K562 (cell line): ENCODE data around the gene PWWP2A. TPM values are rescaled to one million over a fixed set of nuclear protein-coding genes. Genes with fewer than 3 reads are reported as not detected.

ENCODE experiments used
- CBX2 ChIP-seq: fragments of 200-600 bp; sonication (generic); IDR thresholded peaks from one replicate; pipeline ENCODE4 v1.6.1; 2012; ENCODE audit warnings: mild to moderate bottlenecking, low read length, inconsistent platforms; ENCODE audit not compliant: insufficient read depth, poor library complexity, severe bottlenecking
- EGR1 ChIP-seq: fragments of 450-650 bp; conservative IDR thresholded peaks from 2 replicates; pipeline ENCODE4 v1.6.1; 2017; ENCODE audit warnings: mild to moderate bottlenecking
- RAD51 ChIP-seq: fragments of 450-650 bp; IDR thresholded peaks from 2 replicates; pipeline ENCODE4 v1.7.1; 2016; ENCODE audit warnings: low read depth, mild to moderate bottlenecking, borderline replicate concordance
- YBX1 ChIP-seq: fragments of 450-650 bp; IDR thresholded peaks from 2 replicates; pipeline ENCODE4 v1.7.1; 2016; ENCODE audit warnings: mild to moderate bottlenecking
- ZNF76 ChIP-seq: fragments of 250-450 bp; sonication (Bioruptor Pico); IDR thresholded peaks from 2 replicates; pipeline ENCODE4 v1.4.0; 2020; ENCODE audit warnings: mild to moderate bottlenecking, moderate library complexity, borderline replicate concordance
- polyA plus RNA-seq, 8 experiments: library from polyadenylated mRNA; depleted of rRNA in 4 of 8; stranded (reverse) in 5 of 8; unstranded in 3 of 8; fragments of >200 nt; fragmentation: Nextera tagmentation in 2 of 8; fragmentation: Illumina TruSeq in 1 of 8; extraction: Ambion mirVana in 2 of 8; extraction: Trizol in 1 of 8; gene quantifications; 2 replicates each; pipeline versions ENCODE4 v1.2.1 to v1.2.3, GENCODE V29; 2011 to 2014; ENCODE audit warnings: inconsistent platforms in 1 of 8, missing spikeins in 1 of 8
- total RNA-seq, 7 experiments: library from RNA; depleted of rRNA in 6 of 7; stranded (reverse); fragments of >200 nt in 6 of 7; fragmentation: Illumina TruSeq in 2 of 7; extraction: Trizol in 2 of 7; gene quantifications; 2 replicates each; pipeline versions ENCODE4 v1.2.1 to v1.2.3, GENCODE V29; 2011 to 2021; ENCODE audit warnings: low replicate concordance in 1 of 7
- TF ChIP-seq, protein P1 (sequence below): fragments of 250-450 bp; sonication (Bioruptor Pico); IDR thresholded peaks from 2 replicates; pipeline ENCODE4 v1.4.0; 2020
- TF ChIP-seq, protein P2 (sequence below): fragments of 450-650 bp; formaldehyde crosslinking; IDR thresholded peaks from 2 replicates; pipeline ENCODE4 v1.4.0; 2022; ENCODE audit warnings: mild to moderate bottlenecking, moderate library complexity
- TF ChIP-seq, protein P3 (sequence below): fragments of 450-650 bp; IDR thresholded peaks from 2 replicates; pipeline ENCODE4 v1.6.1; 2017; ENCODE audit warnings: antibody characterized with exemption, mild to moderate bottlenecking
- TF ChIP-seq, protein P4 (sequence below): fragments of 250-450 bp; sonication (Bioruptor Pico); IDR thresholded peaks from 2 replicates; pipeline ENCODE4 v1.4.0; 2020
- TF ChIP-seq, protein P5 (sequence below): fragments of 150-350 bp; IDR thresholded peaks from 2 replicates; pipeline ENCODE4 v1.6.1; 2014; ENCODE audit warnings: low read depth, mild to moderate bottlenecking, low read length, borderline replicate concordance

PWWP2A gene
- total and polyA plus RNA-seq, 9 of the 15 experiments (the other 6 are each of a cell fraction or from before 2014, with no cell fraction given), result 2.7 to 26.3 (median 14.6) TPM

DNA sequence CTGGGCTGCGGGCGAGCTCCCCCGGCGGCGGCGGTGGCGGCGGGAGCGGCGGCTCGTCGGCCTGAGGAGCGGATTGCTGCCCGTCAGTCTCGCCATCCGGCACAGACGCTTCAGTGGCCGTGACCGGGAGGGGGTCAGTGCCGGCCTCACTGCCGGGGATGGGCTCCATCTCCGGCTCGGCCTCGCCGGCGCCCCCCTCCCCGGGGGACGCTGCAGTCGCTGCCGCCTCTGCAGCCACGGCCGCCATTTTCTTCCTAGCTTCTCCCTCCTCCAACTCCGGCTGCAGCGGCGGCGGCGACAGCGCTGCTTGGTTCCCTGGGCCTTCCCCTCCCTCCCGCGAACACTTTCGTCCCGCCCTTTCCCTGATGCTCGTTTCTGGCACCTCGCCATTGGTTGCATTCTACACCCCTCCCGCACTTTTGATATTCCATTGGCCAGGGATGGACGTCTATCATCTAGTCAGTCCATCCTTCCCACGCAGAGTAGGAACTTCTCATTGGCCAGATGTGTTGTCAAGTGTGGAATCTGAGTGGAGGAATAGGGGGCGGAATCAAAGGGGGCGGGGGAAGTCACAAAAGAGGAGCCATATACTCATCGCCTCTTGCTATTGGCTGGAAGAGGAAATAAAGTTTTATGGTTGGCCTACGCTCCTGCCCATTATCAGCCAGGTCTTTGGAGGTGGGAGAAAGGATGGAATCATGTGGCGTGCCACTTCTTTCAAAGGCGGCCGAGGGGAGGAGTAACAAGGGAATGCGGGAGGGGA is at the start of gene PWWP2A (continued):
- TF ChIP-seq, protein P1, sequence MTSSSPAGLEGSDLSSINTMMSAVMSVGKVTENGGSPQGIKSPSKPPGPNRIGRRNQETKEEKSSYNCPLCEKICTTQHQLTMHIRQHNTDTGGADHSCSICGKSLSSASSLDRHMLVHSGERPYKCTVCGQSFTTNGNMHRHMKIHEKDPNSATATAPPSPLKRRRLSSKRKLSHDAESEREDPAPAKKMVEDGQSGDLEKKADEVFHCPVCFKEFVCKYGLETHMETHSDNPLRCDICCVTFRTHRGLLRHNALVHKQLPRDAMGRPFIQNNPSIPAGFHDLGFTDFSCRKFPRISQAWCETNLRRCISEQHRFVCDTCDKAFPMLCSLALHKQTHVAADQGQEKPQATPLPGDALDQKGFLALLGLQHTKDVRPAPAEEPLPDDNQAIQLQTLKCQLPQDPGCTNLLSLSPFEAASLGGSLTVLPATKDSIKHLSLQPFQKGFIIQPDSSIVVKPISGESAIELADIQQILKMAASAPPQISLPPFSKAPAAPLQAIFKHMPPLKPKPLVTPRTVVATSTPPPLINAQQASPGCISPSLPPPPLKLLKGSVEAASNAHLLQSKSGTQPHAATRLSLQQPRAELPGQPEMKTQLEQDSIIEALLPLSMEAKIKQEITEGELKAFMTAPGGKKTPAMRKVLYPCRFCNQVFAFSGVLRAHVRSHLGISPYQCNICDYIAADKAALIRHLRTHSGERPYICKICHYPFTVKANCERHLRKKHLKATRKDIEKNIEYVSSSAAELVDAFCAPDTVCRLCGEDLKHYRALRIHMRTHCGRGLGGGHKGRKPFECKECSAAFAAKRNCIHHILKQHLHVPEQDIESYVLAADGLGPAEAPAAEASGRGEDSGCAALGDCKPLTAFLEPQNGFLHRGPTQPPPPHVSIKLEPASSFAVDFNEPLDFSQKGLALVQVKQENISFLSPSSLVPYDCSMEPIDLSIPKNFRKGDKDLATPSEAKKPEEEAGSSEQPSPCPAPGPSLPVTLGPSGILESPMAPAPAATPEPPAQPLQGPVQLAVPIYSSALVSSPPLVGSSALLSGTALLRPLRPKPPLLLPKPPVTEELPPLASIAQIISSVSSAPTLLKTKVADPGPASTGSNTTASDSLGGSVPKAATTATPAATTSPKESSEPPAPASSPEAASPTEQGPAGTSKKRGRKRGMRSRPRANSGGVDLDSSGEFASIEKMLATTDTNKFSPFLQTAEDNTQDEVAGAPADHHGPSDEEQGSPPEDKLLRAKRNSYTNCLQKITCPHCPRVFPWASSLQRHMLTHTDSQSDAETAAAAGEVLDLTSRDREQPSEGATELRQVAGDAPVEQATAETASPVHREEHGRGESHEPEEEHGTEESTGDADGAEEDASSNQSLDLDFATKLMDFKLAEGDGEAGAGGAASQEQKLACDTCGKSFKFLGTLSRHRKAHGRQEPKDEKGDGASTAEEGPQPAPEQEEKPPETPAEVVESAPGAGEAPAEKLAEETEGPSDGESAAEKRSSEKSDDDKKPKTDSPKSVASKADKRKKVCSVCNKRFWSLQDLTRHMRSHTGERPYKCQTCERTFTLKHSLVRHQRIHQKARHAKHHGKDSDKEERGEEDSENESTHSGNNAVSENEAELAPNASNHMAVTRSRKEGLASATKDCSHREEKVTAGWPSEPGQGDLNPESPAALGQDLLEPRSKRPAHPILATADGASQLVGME, result peak; percentile 49; the same call in 1 of the 2 replicates
- TF ChIP-seq RAD51, result peak; percentile 61; the same call in 1 of the 2 replicates
- peak; percentile 74; the same call in 1 of the 2 replicates for TF ChIP-seq ZNF76 (CRISPR knock-in tag)
- TF ChIP-seq CBX2, result no peak
- TF ChIP-seq YBX1, result no peak
- TF ChIP-seq, protein P2, sequence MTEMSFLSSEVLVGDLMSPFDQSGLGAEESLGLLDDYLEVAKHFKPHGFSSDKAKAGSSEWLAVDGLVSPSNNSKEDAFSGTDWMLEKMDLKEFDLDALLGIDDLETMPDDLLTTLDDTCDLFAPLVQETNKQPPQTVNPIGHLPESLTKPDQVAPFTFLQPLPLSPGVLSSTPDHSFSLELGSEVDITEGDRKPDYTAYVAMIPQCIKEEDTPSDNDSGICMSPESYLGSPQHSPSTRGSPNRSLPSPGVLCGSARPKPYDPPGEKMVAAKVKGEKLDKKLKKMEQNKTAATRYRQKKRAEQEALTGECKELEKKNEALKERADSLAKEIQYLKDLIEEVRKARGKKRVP (CRISPR knock-in tag), result no peak
- TF ChIP-seq, protein P3, sequence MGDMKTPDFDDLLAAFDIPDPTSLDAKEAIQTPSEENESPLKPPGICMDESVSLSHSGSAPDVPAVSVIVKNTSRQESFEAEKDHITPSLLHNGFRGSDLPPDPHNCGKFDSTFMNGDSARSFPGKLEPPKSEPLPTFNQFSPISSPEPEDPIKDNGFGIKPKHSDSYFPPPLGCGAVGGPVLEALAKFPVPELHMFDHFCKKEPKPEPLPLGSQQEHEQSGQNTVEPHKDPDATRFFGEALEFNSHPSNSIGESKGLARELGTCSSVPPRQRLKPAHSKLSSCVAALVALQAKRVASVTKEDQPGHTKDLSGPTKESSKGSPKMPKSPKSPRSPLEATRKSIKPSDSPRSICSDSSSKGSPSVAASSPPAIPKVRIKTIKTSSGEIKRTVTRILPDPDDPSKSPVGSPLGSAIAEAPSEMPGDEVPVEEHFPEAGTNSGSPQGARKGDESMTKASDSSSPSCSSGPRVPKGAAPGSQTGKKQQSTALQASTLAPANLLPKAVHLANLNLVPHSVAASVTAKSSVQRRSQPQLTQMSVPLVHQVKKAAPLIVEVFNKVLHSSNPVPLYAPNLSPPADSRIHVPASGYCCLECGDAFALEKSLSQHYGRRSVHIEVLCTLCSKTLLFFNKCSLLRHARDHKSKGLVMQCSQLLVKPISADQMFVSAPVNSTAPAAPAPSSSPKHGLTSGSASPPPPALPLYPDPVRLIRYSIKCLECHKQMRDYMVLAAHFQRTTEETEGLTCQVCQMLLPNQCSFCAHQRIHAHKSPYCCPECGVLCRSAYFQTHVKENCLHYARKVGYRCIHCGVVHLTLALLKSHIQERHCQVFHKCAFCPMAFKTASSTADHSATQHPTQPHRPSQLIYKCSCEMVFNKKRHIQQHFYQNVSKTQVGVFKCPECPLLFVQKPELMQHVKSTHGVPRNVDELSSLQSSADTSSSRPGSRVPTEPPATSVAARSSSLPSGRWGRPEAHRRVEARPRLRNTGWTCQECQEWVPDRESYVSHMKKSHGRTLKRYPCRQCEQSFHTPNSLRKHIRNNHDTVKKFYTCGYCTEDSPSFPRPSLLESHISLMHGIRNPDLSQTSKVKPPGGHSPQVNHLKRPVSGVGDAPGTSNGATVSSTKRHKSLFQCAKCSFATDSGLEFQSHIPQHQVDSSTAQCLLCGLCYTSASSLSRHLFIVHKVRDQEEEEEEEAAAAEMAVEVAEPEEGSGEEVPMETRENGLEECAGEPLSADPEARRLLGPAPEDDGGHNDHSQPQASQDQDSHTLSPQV, result no peak
- TF ChIP-seq EGR1, result peak; percentile 91
- TF ChIP-seq, protein P4, sequence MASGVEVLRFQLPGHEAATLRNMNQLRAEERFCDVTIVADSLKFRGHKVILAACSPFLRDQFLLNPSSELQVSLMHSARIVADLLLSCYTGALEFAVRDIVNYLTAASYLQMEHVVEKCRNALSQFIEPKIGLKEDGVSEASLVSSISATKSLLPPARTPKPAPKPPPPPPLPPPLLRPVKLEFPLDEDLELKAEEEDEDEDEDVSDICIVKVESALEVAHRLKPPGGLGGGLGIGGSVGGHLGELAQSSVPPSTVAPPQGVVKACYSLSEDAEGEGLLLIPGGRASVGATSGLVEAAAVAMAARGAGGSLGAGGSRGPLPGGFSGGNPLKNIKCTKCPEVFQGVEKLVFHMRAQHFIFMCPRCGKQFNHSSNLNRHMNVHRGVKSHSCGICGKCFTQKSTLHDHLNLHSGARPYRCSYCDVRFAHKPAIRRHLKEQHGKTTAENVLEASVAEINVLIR (CRISPR knock-in tag), result peak; percentile 76
- TF ChIP-seq, protein P5, sequence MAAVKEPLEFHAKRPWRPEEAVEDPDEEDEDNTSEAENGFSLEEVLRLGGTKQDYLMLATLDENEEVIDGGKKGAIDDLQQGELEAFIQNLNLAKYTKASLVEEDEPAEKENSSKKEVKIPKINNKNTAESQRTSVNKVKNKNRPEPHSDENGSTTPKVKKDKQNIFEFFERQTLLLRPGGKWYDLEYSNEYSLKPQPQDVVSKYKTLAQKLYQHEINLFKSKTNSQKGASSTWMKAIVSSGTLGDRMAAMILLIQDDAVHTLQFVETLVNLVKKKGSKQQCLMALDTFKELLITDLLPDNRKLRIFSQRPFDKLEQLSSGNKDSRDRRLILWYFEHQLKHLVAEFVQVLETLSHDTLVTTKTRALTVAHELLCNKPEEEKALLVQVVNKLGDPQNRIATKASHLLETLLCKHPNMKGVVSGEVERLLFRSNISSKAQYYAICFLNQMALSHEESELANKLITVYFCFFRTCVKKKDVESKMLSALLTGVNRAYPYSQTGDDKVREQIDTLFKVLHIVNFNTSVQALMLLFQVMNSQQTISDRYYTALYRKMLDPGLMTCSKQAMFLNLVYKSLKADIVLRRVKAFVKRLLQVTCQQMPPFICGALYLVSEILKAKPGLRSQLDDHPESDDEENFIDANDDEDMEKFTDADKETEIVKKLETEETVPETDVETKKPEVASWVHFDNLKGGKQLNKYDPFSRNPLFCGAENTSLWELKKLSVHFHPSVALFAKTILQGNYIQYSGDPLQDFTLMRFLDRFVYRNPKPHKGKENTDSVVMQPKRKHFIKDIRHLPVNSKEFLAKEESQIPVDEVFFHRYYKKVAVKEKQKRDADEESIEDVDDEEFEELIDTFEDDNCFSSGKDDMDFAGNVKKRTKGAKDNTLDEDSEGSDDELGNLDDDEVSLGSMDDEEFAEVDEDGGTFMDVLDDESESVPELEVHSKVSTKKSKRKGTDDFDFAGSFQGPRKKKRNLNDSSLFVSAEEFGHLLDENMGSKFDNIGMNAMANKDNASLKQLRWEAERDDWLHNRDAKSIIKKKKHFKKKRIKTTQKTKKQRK, result peak; percentile 97
